Germinal center (tissue), 1 donor: ENCODE data around the gene WFDC1.

ENCODE experiments used
- DNase-seq: peaks from one replicate; pipeline ENCODE4 v3.0.0; 2012; ENCODE audit warnings: mixed read lengths, low spot score

Gene WFDC1

GRCh38 chr16:84294531-84295142 is at the start of gene WFDC1:
Gene WFDC1, plus strand, starts transcription at chr16:84294878. Its CDS starts 94 bp downstream, at chr16:84294972.
- no peak for DNase-seq

GRCh38 chr16:84245956-84246678 is 48.6 kb upstream of the WFDC1 start:
- DNase-seq = no peak

- DNase-seq = no peak
Measured at GRCh38 chr16:84246679-84247077, 48.0 kb upstream of the WFDC1 start.

GRCh38 chr16:84247331-84247730 is 47.3 kb upstream of the WFDC1 start:
- no peak for DNase-seq

- no peak for DNase-seq
Measured at GRCh38 chr16:84247844-84248243, 46.8 kb upstream of the WFDC1 start.

- no peak for DNase-seq
Measured at GRCh38 chr16:84252184-84252583, 42.5 kb upstream of the WFDC1 start.

- DNase-seq = no peak
Measured at GRCh38 chr16:84253173-84253572, 41.5 kb upstream of the WFDC1 start.

GRCh38 chr16:84254062-84254461 is 40.6 kb upstream of the WFDC1 start:
- peak; percentile 24 for DNase-seq

GRCh38 chr16:84255050-84255810 is 39.4 kb upstream of the WFDC1 start:
- no peak for DNase-seq

GRCh38 chr16:84258266-84258665 is 36.4 kb upstream of the WFDC1 start:
- no peak for DNase-seq

- no peak for DNase-seq
Measured at GRCh38 chr16:84259691-84260090, 35.0 kb upstream of the WFDC1 start.

- no peak for DNase-seq
Measured at GRCh38 chr16:84260766-84261554, 33.7 kb upstream of the WFDC1 start.

- DNase-seq = no peak
Measured at GRCh38 chr16:84262031-84262430, 32.6 kb upstream of the WFDC1 start.

- no peak for DNase-seq
Measured at GRCh38 chr16:84262939-84263338, 31.7 kb upstream of the WFDC1 start.

- DNase-seq = peak; percentile 62
Measured at GRCh38 chr16:84266451-84266850, 28.2 kb upstream of the WFDC1 start.

- no peak for DNase-seq
Measured at GRCh38 chr16:84267380-84267779, 27.3 kb upstream of the WFDC1 start.

GRCh38 chr16:84268291-84269040 is 26.2 kb upstream of the WFDC1 start:
- no peak for DNase-seq

GRCh38 chr16:84270071-84270470 is 24.6 kb upstream of the WFDC1 start:
- no peak for DNase-seq

GRCh38 chr16:84270531-84270930 is 24.1 kb upstream of the WFDC1 start:
- no peak for DNase-seq

- no peak for DNase-seq
Measured at GRCh38 chr16:84271037-84271436, 23.6 kb upstream of the WFDC1 start.

GRCh38 chr16:84271866-84272265 is 22.8 kb upstream of the WFDC1 start:
- no peak for DNase-seq
